ENCODE measurements around the gene EHD2. TPM values are rescaled to one million over a fixed set of nuclear protein-coding genes. Genes with fewer than 3 reads are reported as not detected.

Gene EHD2
- total and polyA plus RNA-seq, 7 experiments from 2014 or later = 0.15 to 0.37 (median 0.19) TPM; not detected in 4

GRCh38 chr19:47700934-47701716 lies 12.1 kb upstream of the EHD2 start:
- Mint-ChIP-seq H3K36me3 (peaks cover 0 to 20% (median 4%) of the 10 kb centered on the region in 5 donors), H3K4me3 (no peak overlapping the region), H3K9me3 (peaks cover 0 to 5% (median 0%) of the 10 kb centered on the region in 11 donors), H3K27me3 (no peaks in the 10 kb centered on the region), H3K27ac (no peak overlapping the region), H3K4me1 (peaks cover 0 to 6% (median 0%) of the 10 kb centered on the region in 7 donors)
- Histone ChIP-seq H3K36me3 (ENCODE audit: control insufficient read depth in 2 of 3, insufficient read depth in 3 of 3, low read length in 3 of 3) (peaks cover 0 to 53% (median 4%) of the 10 kb centered on the region in 3 experiments), H3K27ac (ENCODE audit: low read depth, low read length) (no peak overlapping the region), H3K27me3 (ENCODE audit: control insufficient read depth in 2 of 2, insufficient read depth in 2 of 2, low read length in 2 of 2) (no peaks in the 10 kb centered on the region), H3K4me1 (ENCODE audit: control insufficient read depth in 2 of 2, insufficient read depth in 2 of 2, low read length in 2 of 2) (no peaks in the 10 kb centered on the region), H3K9me3 (ENCODE audit: control insufficient read depth in 2 of 3, low read length in 3 of 3) (no peaks in the 10 kb centered on the region), H3K4me3 (ENCODE audit: low read length) (no peak overlapping the region)
- ChIA-PET CTCF (interaction anchor here (1.0 to 5.9 kb wide), 2 partner anchors 93 to 266 kb away, joined by 3 to 61 read pairs; no protein-coding TSS in a partner anchor), POLR2A (interaction anchor here (0.9 kb wide), 1 partner anchor 94 kb away, joined by 3 read pairs; no protein-coding TSS in a partner anchor)
- intact Hi-C loops (cut with micrococcal nuclease) = no loop called here
- no peak for ATAC-seq
- DNase-seq = no peak

GRCh38 chr19:47701717-47702552 lies 11.3 kb upstream of the EHD2 start:
- Histone ChIP-seq H3K9me3 (ENCODE audit: control insufficient read depth in 2 of 3, low read length in 3 of 3) (no peaks in the 10 kb centered on the region), H3K4me1 (ENCODE audit: control insufficient read depth in 2 of 2, insufficient read depth in 2 of 2, low read length in 2 of 2) (no peaks in the 10 kb centered on the region), H3K27ac (ENCODE audit: low read depth, low read length) (no peak overlapping the region), H3K4me3 (ENCODE audit: low read length) (no peak overlapping the region), H3K27me3 (ENCODE audit: control insufficient read depth in 2 of 2, insufficient read depth in 2 of 2, low read length in 2 of 2) (no peaks in the 10 kb centered on the region), H3K36me3 (ENCODE audit: control insufficient read depth in 2 of 3, insufficient read depth in 3 of 3, low read length in 3 of 3) (peaks cover 0 to 46% (median 4%) of the 10 kb centered on the region in 3 experiments)
- intact Hi-C loops (cut with micrococcal nuclease) = no loop called here
- ChIA-PET CTCF (interaction anchor here (8.9 kb wide), 1 partner anchor 265 kb away, joined by 117 read pairs; no protein-coding TSS in a partner anchor), POLR2A (interaction anchor here (0.9 kb wide), 1 partner anchor 94 kb away, joined by 3 read pairs; no protein-coding TSS in a partner anchor)
- Mint-ChIP-seq H3K27me3 (peaks cover 0 to 3% (median 2%) of the 10 kb centered on the region in 5 donors), H3K4me3 (no peak overlapping the region), H3K36me3 (peaks cover 0 to 20% (median 4%) of the 10 kb centered on the region in 5 donors), H3K27ac (no peak overlapping the region), H3K4me1 (peaks cover 0 to 6% (median 0%) of the 10 kb centered on the region in 7 donors), H3K9me3 (peaks cover 0 to 5% (median 0%) of the 10 kb centered on the region in 11 donors)
- DNase-seq = no peak
- no peak for ATAC-seq

- Mint-ChIP-seq H3K9me3 (peaks cover 0 to 10% (median 0%) of the 10 kb centered on the region in 11 donors), H3K4me1 (peaks cover 0 to 9% (median 5%) of the 10 kb centered on the region in 7 donors), H3K36me3 (peaks cover 0 to 20% (median 4%) of the 10 kb centered on the region in 5 donors), H3K27me3 (peaks cover 0 to 10% (median 9%) of the 10 kb centered on the region in 5 donors), H3K4me3 (no peak overlapping the region), H3K27ac (peak overlapping the region in 1 of 9 donors; percentile 46)
- no peak for ATAC-seq
- intact Hi-C loops (cut with micrococcal nuclease) = no loop called here
- peaks cover 0 to 46% (median 4%) of the 10 kb centered on the region in 3 experiments for H3K36me3 ChIP-seq (ENCODE audit: control insufficient read depth in 2 of 3, insufficient read depth in 3 of 3, low read length in 3 of 3)
- no peak for DNase-seq
- H3K4me3 ChIP-seq (ENCODE audit: low read length) = no peak overlapping the region
- no peaks in the 10 kb centered on the region for H3K9me3 ChIP-seq (ENCODE audit: control insufficient read depth in 2 of 3, low read length in 3 of 3)
- no peaks in the 10 kb centered on the region for H3K27me3 ChIP-seq (ENCODE audit: control insufficient read depth in 2 of 2, insufficient read depth in 2 of 2, low read length in 2 of 2)
- no peaks in the 10 kb centered on the region for H3K4me1 ChIP-seq (ENCODE audit: control insufficient read depth in 2 of 2, insufficient read depth in 2 of 2, low read length in 2 of 2)
- H3K27ac ChIP-seq (ENCODE audit: low read depth, low read length) = no peak overlapping the region
- POLR2A ChIA-PET = no interaction called here
- CTCF ChIA-PET = interaction anchor here (0.6 to 8.9 kb wide), 3 partner anchors 38 to 266 kb away, joined by 4 to 117 read pairs (median 6); no protein-coding TSS in a partner anchor
These were observed 10.6 kb upstream of the EHD2 start for GRCh38 chr19:47702671-47703070.

GRCh38 chr19:47703301-47703700 lies 9.9 kb upstream of the EHD2 start:
- peaks cover 0 to 20% (median 4%) of the 10 kb centered on the region in 5 donors for H3K36me3 Mint-ChIP-seq
- peaks cover 0 to 15% (median 9%) of the 10 kb centered on the region in 5 donors for H3K27me3 Mint-ChIP-seq
- DNase-seq (no peak), ATAC-seq (no peak)
- intact Hi-C loops (cut with micrococcal nuclease) = no loop called here
- CTCF ChIA-PET = interaction anchor here (0.6 to 8.9 kb wide), 3 partner anchors 37 to 267 kb away, joined by 4 to 117 read pairs (median 6); no protein-coding TSS in a partner anchor
- H3K4me1 Mint-ChIP-seq = peaks cover 0 to 9% (median 0%) of the 10 kb centered on the region in 7 donors
- Histone ChIP-seq H3K36me3 (ENCODE audit: control insufficient read depth in 2 of 3, insufficient read depth in 3 of 3, low read length in 3 of 3) (peaks cover 0 to 44% (median 4%) of the 10 kb centered on the region in 3 experiments), H3K9me3 (ENCODE audit: control insufficient read depth in 2 of 3, low read length in 3 of 3) (no peaks in the 10 kb centered on the region), H3K27ac (ENCODE audit: low read depth, low read length) (no peak overlapping the region), H3K27me3 (ENCODE audit: control insufficient read depth in 2 of 2, insufficient read depth in 2 of 2, low read length in 2 of 2) (no peaks in the 10 kb centered on the region), H3K4me3 (ENCODE audit: low read length) (no peak overlapping the region), H3K4me1 (ENCODE audit: control insufficient read depth in 2 of 2, insufficient read depth in 2 of 2, low read length in 2 of 2) (no peaks in the 10 kb centered on the region)
- H3K27ac Mint-ChIP-seq = peak overlapping the region in 1 of 9 donors; percentile 25
- POLR2A ChIA-PET = interaction anchor here (0.5 kb wide), 1 partner anchor 1895 kb away, joined by 3 read pairs; no protein-coding TSS in a partner anchor
- H3K4me3 Mint-ChIP-seq = no peak overlapping the region
- peaks cover 0 to 10% (median 0%) of the 10 kb centered on the region in 11 donors for H3K9me3 Mint-ChIP-seq

- intact Hi-C loops (cut with micrococcal nuclease) = no loop called here
- CTCF ChIA-PET = interaction anchor here (1.4 to 8.9 kb wide), 2 partner anchors 268 to 276 kb away, joined by 3 to 117 read pairs; no protein-coding TSS in a partner anchor
- DNase-seq = no peak
- Mint-ChIP-seq H3K4me1 (peaks cover 0 to 9% (median 0%) of the 10 kb centered on the region in 7 donors), H3K27me3 (peaks cover 0 to 15% (median 9%) of the 10 kb centered on the region in 5 donors), H3K4me3 (no peak overlapping the region), H3K27ac (peak overlapping the region in 2 of 9 donors; percentile 5 to 10), H3K9me3 (peaks cover 0 to 10% (median 0%) of the 10 kb centered on the region in 11 donors), H3K36me3 (peaks cover 0 to 20% (median 4%) of the 10 kb centered on the region in 5 donors)
- H3K4me3 ChIP-seq (ENCODE audit: low read length) = no peak overlapping the region
- no peak for ATAC-seq
- H3K27ac ChIP-seq (ENCODE audit: low read depth, low read length) = no peak overlapping the region
- H3K9me3 ChIP-seq (ENCODE audit: control insufficient read depth in 2 of 3, low read length in 3 of 3) = no peaks in the 10 kb centered on the region
- no peaks in the 10 kb centered on the region for H3K4me1 ChIP-seq (ENCODE audit: control insufficient read depth in 2 of 2, insufficient read depth in 2 of 2, low read length in 2 of 2)
- no peaks in the 10 kb centered on the region for H3K27me3 ChIP-seq (ENCODE audit: control insufficient read depth in 2 of 2, insufficient read depth in 2 of 2, low read length in 2 of 2)
- H3K36me3 ChIP-seq (ENCODE audit: control insufficient read depth in 2 of 3, insufficient read depth in 3 of 3, low read length in 3 of 3) = peaks cover 0 to 37% (median 4%) of the 10 kb centered on the region in 3 experiments
- POLR2A ChIA-PET = no interaction called here
These were observed 9.2 kb upstream of the EHD2 start for GRCh38 chr19:47704024-47704423.

- CTCF ChIA-PET = interaction anchor here (1.4 to 8.9 kb wide), 2 partner anchors 268 to 276 kb away, joined by 3 to 117 read pairs; no protein-coding TSS in a partner anchor
- Mint-ChIP-seq H3K9me3 (peaks cover 0 to 10% (median 0%) of the 10 kb centered on the region in 11 donors), H3K36me3 (peaks cover 0 to 17% (median 4%) of the 10 kb centered on the region in 5 donors), H3K27me3 (peaks cover 0 to 15% (median 9%) of the 10 kb centered on the region in 5 donors), H3K4me3 (no peak overlapping the region), H3K27ac (peak overlapping the region in 1 of 9 donors; percentile 17), H3K4me1 (peaks cover 0 to 9% (median 0%) of the 10 kb centered on the region in 7 donors)
- Histone ChIP-seq H3K4me1 (ENCODE audit: control insufficient read depth in 2 of 2, insufficient read depth in 2 of 2, low read length in 2 of 2) (no peaks in the 10 kb centered on the region), H3K9me3 (ENCODE audit: control insufficient read depth in 2 of 3, low read length in 3 of 3) (no peaks in the 10 kb centered on the region), H3K27me3 (ENCODE audit: control insufficient read depth in 2 of 2, insufficient read depth in 2 of 2, low read length in 2 of 2) (no peaks in the 10 kb centered on the region), H3K27ac (ENCODE audit: low read depth, low read length) (no peak overlapping the region), H3K4me3 (ENCODE audit: low read length) (no peak overlapping the region), H3K36me3 (ENCODE audit: control insufficient read depth in 2 of 3, insufficient read depth in 3 of 3, low read length in 3 of 3) (peaks cover 0 to 31% (median 4%) of the 10 kb centered on the region in 3 experiments)
- DNase-seq (no peak), ATAC-seq (no peak)
- POLR2A ChIA-PET = no interaction called here
- intact Hi-C loops (cut with micrococcal nuclease) = no loop called here
These were observed 8.6 kb upstream of the EHD2 start for GRCh38 chr19:47704656-47705055.

All from naive thymus-derived CD4-positive, alpha-beta T cell (primary cell).